HepG2 (cell line): ENCODE data around the gene FAM181A. TPM values are rescaled to one million over a fixed set of nuclear protein-coding genes. Genes with fewer than 3 reads are reported as not detected.

Experiments
- FOSL2 ChIP-seq: sonication (generic); formaldehyde crosslinking; IDR thresholded peaks from 2 replicates; pipeline ENCODE4 v1.4.0; 2020; ENCODE audit warnings: missing genetic modification reagents
- HNRNPK ChIP-seq: fragments of 200-400 bp; formaldehyde crosslinking; IDR thresholded peaks from 2 replicates; pipeline ENCODE4 v1.6.1; 2018; ENCODE audit warnings: low read length, low read depth, moderate library complexity, mild to moderate bottlenecking; ENCODE audit not compliant: poor library complexity, severe bottlenecking
- NFE2L2 ChIP-seq: fragments of 150-350 bp; IDR thresholded peaks from 2 replicates; pipeline ENCODE4 v1.6.1; 2014; ENCODE audit warnings: low read length
- NFIC ChIP-seq: IDR thresholded peaks from 2 replicates; pipeline ENCODE4 v1.6.1; 2012; ENCODE audit warnings: mild to moderate bottlenecking, low read length, inconsistent platforms
- PHF5A ChIP-seq: IDR thresholded peaks from one replicate; pipeline ENCODE4 v1.6.1; 2018; ENCODE audit warnings: low read depth, missing genetic modification reagents; ENCODE audit not compliant: unreplicated experiment
- RBM39 ChIP-seq: fragments of 200-400 bp; formaldehyde crosslinking; IDR thresholded peaks from one replicate; pipeline ENCODE4 v1.6.1; 2018; ENCODE audit warnings: antibody characterized with exemption, mild to moderate bottlenecking, low read depth, low read length; ENCODE audit not compliant: poor library complexity, severe bottlenecking
- RFXAP ChIP-seq: sonication (generic); formaldehyde crosslinking; IDR thresholded peaks from 2 replicates; pipeline ENCODE4 v1.4.0; 2020; ENCODE audit warnings: missing genetic modification reagents, borderline replicate concordance
- SIN3B ChIP-seq: fragments of 150-350 bp; IDR thresholded peaks from 2 replicates; pipeline ENCODE4 v1.6.1; 2014; ENCODE audit warnings: low read length
- SKI ChIP-seq: fragments of 450-650 bp; IDR thresholded peaks from one replicate; pipeline ENCODE4 v1.6.1; 2018; ENCODE audit warnings: mild to moderate bottlenecking; ENCODE audit not compliant: partially characterized antibody
- SOX6 ChIP-seq, 2 experiments: fragments of 450-650 bp in 1 of 2; sonication (generic) in 1 of 2; formaldehyde crosslinking in 1 of 2; IDR thresholded peaks; 2 replicates each; pipeline versions ENCODE4 v1.4.0 to v1.6.1; 2017 to 2020; ENCODE audit warnings: antibody characterized with exemption in 1 of 2, mild to moderate bottlenecking in 1 of 2, missing genetic modification reagents in 1 of 2
- SP2 ChIP-seq: sonication (generic); formaldehyde crosslinking; IDR thresholded peaks from 2 replicates; pipeline ENCODE4 v1.5.1; 2020; ENCODE audit warnings: mild to moderate bottlenecking, missing genetic modification reagents
- WIZ ChIP-seq: sonication (generic); formaldehyde crosslinking; IDR thresholded peaks from 2 replicates; pipeline ENCODE4 v1.5.1; 2020; ENCODE audit warnings: mild to moderate bottlenecking, missing genetic modification reagents
- ZNF256 ChIP-seq: sonication (generic); formaldehyde crosslinking; conservative IDR thresholded peaks from 2 replicates; pipeline ENCODE4 v1.4.0; 2020; ENCODE audit warnings: missing genetic modification reagents
- ZNF841 ChIP-seq: sonication (generic); formaldehyde crosslinking; IDR thresholded peaks from 2 replicates; pipeline ENCODE4 v1.8.1; 2023; ENCODE audit warnings: missing genetic modification reagents, borderline replicate concordance
- polyA plus RNA-seq, 8 experiments: library from polyadenylated mRNA; depleted of rRNA in 3 of 8; stranded (reverse) in 7 of 8; unstranded in 1 of 8; fragments of >200 nt; fragmentation: Illumina TruSeq in 4 of 8; extraction: Trizol in 4 of 8; gene quantifications; 2 replicates each; pipeline versions ENCODE4 v1.2.1 to v1.2.3, GENCODE V29; 2011 to 2016; ENCODE audit warnings: low read depth in 4 of 8, missing spikeins in 1 of 8, mixed read lengths in 1 of 8; ENCODE audit not compliant: insufficient read depth in 1 of 8
- total RNA-seq, 5 experiments: library from RNA; depleted of rRNA; stranded (reverse); fragments of >200 nt; fragmentation: Illumina TruSeq; extraction: Trizol; gene quantifications; 2 replicates each; pipeline ENCODE4 v1.2.3, GENCODE V29; 2016; ENCODE audit warnings: low read depth in 1 of 5
- TF ChIP-seq, protein P1 (sequence below): sonication (generic); formaldehyde crosslinking; IDR thresholded peaks from 2 replicates; pipeline ENCODE4 v1.9.0; 2021; ENCODE audit warnings: missing genetic modification reagents, borderline replicate concordance
- TF ChIP-seq, protein P2 (sequence below): sonication (generic); formaldehyde crosslinking; IDR thresholded peaks from one replicate; pipeline ENCODE4 v1.5.1; 2020; ENCODE audit warnings: mild to moderate bottlenecking, missing genetic modification reagents; ENCODE audit errors: not compliant biosample characterization
- TF ChIP-seq, protein P3 (sequence below): sonication (generic); formaldehyde crosslinking; IDR thresholded peaks from 2 replicates; pipeline ENCODE4 v1.5.1; 2020; ENCODE audit warnings: mild to moderate bottlenecking, missing genetic modification reagents, moderate library complexity

Gene FAM181A
- total and polyA plus RNA-seq, 2 of the 13 experiments (the other 11 are each of a cell fraction or from before 2014, with no cell fraction given), result 1.1 to 1.5 TPM

- TF ChIP-seq FOSL2 (CRISPR knock-in tag), result peak; percentile 99
- no peak for TF ChIP-seq SP2 (CRISPR knock-in tag)
- TF ChIP-seq, protein P1, sequence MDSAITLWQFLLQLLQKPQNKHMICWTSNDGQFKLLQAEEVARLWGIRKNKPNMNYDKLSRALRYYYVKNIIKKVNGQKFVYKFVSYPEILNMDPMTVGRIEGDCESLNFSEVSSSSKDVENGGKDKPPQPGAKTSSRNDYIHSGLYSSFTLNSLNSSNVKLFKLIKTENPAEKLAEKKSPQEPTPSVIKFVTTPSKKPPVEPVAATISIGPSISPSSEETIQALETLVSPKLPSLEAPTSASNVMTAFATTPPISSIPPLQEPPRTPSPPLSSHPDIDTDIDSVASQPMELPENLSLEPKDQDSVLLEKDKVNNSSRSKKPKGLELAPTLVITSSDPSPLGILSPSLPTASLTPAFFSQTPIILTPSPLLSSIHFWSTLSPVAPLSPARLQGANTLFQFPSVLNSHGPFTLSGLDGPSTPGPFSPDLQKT (CRISPR knock-in tag), result no peak
- TF ChIP-seq RFXAP (CRISPR knock-in tag), result peak; percentile 96
- TF ChIP-seq SIN3B, result peak; percentile 18; the same call in 1 of the 2 replicates
- no peak for TF ChIP-seq SOX6 (IDR thresholded peaks at IDR 0.05)
- peak; percentile 98 for TF ChIP-seq SOX6 (CRISPR knock-in tag; IDR thresholded peaks at IDR 0.05)
- TF ChIP-seq SKI, result peak; percentile 87
- TF ChIP-seq ZNF256, result no peak
- no peak for TF ChIP-seq HNRNPK
- TF ChIP-seq, protein P2, sequence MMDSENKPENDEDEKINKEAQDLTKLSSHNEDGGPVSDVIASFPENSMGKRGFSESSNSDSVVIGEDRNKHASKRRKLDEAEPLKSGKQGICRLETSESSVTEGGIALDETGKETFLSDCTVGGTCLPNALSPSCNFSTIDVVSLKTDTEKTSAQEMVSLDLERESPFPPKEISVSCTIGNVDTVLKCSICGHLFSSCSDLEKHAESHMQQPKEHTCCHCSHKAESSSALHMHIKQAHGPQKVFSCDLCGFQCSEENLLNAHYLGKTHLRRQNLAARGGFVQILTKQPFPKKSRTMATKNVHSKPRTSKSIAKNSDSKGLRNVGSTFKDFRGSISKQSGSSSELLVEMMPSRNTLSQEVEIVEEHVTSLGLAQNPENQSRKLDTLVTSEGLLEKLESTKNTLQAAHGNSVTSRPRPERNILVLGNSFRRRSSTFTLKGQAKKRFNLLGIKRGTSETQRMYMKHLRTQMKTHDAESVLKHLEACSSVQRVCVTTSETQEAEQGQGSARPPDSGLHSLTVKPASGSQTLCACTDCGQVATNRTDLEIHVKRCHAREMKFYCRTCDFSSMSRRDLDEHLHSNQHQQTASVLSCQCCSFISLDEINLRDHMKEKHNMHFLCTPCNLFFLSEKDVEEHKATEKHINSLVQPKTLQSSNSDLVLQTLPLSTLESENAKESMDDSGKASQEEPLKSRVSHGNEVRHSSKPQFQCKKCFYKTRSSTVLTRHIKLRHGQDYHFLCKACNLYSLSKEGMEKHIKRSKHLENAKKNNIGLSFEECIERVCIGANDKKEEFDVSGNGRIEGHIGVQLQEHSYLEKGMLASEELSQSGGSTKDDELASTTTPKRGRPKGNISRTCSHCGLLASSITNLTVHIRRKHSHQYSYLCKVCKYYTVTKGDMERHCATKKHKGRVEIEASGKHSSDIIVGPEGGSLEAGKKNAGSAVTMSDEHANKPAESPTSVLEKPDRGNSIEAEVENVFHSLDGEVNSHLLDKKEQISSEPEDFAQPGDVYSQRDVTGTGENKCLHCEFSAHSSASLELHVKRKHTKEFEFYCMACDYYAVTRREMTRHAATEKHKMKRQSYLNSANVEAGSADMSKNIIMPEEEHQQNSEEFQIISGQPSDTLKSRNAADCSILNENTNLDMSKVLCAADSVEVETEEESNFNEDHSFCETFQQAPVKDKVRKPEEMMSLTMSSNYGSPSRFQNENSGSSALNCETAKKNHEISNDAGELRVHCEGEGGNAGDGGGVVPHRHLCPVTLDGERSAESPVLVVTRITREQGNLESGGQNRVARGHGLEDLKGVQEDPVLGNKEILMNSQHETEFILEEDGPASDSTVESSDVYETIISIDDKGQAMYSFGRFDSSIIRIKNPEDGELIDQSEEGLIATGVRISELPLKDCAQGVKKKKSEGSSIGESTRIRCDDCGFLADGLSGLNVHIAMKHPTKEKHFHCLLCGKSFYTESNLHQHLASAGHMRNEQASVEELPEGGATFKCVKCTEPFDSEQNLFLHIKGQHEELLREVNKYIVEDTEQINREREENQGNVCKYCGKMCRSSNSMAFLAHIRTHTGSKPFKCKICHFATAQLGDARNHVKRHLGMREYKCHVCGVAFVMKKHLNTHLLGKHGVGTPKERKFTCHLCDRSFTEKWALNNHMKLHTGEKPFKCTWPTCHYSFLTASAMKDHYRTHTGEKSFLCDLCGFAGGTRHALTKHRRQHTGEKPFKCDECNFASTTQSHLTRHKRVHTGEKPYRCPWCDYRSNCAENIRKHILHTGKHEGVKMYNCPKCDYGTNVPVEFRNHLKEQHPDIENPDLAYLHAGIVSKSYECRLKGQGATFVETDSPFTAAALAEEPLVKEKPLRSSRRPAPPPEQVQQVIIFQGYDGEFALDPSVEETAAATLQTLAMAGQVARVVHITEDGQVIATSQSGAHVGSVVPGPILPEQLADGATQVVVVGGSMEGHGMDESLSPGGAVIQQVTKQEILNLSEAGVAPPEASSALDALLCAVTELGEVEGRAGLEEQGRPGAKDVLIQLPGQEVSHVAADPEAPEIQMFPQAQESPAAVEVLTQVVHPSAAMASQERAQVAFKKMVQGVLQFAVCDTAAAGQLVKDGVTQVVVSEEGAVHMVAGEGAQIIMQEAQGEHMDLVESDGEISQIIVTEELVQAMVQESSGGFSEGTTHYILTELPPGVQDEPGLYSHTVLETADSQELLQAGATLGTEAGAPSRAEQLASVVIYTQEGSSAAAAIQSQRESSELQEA (CRISPR knock-in tag), result no peak
- peak; percentile 78; the same call in 1 of the 2 replicates for TF ChIP-seq NFIC
- peak; percentile 67 for TF ChIP-seq RBM39
- TF ChIP-seq WIZ (CRISPR knock-in tag), result no peak
- TF ChIP-seq, protein P3, sequence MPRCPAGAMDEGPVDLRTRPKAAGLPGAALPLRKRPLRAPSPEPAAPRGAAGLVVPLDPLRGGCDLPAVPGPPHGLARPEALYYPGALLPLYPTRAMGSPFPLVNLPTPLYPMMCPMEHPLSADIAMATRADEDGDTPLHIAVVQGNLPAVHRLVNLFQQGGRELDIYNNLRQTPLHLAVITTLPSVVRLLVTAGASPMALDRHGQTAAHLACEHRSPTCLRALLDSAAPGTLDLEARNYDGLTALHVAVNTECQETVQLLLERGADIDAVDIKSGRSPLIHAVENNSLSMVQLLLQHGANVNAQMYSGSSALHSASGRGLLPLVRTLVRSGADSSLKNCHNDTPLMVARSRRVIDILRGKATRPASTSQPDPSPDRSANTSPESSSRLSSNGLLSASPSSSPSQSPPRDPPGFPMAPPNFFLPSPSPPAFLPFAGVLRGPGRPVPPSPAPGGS, result peak; percentile 100
- peak; percentile 83 for TF ChIP-seq PHF5A (CRISPR knock-in tag)
- TF ChIP-seq ZNF841 (CRISPR knock-in tag), result no peak
- peak; percentile 67 for TF ChIP-seq NFE2L2
Measured at GRCh38 chr14:93959239-93960107, 32.3 kb downstream of the FAM181A start (continued).
